ENCODE measurements around the gene DACT2. TPM values are rescaled to one million over a fixed set of nuclear protein-coding genes. Genes with fewer than 3 reads are reported as not detected.

DACT2 gene
- total RNA-seq, 1 experiment from 2014 or later, result not detected

DNA sequence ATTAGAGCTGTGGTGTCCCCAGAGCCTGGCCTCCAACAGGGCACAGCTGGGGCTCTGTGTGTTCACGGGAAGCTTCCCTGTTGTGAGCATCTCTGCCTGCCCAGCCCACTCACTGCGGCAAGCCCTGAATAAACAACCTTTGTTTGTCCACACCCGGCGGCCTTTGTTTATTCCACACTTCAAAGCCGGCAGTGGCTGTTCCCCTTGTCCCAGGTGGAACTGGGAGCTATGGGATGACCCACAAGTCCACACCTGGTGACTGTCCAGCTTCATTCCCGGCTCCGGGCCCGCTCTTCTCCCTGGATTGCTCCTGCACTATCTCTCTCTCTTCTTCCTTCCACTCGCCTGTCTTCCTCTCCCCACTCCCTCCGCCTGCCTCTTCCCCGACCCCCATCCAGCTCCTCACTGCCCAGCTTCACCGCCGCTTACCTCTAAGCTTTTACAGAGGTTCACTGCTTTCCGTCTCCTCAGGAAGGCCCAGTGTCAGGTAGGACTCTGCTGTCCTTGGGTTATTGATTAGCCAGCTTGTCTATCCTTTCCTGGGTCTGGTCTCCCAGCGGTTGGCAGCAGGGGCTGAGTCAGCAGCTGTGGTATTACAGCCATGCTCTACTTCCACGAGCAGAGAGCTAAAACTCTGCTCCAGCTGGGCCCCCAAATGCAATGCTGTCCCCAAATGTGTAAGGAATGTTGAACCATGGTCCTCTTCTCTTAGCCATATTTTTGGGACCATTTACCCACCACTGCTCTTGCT is 17.8 kb downstream of the DACT2 start:
- POLR2A ChIA-PET, result interaction anchor here (1.1 kb wide), 1 partner anchor 13 kb away, joined by 3 read pairs; no protein-coding TSS in a partner anchor
- Histone ChIP-seq H2AFZ (ENCODE audit: low read depth, low read length, poor library complexity, severe bottlenecking) (no peak overlapping the region), H3K4me3 (replicated peaks in 1 of 2; ENCODE audit: low read depth in 1 of 2, low read length in 2 of 2) (no peak overlapping the region), H3K9me2 (ENCODE audit: insufficient read depth) (no peaks in the 10 kb centered on the region), H4K20me1 (ENCODE audit: insufficient read depth) (no peaks in the 10 kb centered on the region), H3K27me3 (ENCODE audit: insufficient read depth, low read length) (peaks cover 17% of the 10 kb centered on the region), H3K79me2 (ENCODE audit: insufficient read depth, low read length) (no peaks in the 10 kb centered on the region), H3K9me3 (ENCODE audit: control insufficient read depth in 1 of 2, insufficient read depth in 1 of 2, low read depth in 1 of 2, low read length in 2 of 2) (no peaks in the 10 kb centered on the region), H3K27ac (ENCODE audit: low read depth, low read length) (no peak overlapping the region), H3K4me2 (ENCODE audit: low read length) (no peak overlapping the region), H3K9ac (ENCODE audit: low read length) (no peak overlapping the region), H3K4me1 (ENCODE audit: control insufficient read depth in 1 of 2, insufficient read depth in 2 of 2, low read length in 2 of 2) (no peaks in the 10 kb centered on the region; a peak in 1 of 4 replicates), H3K36me3 (ENCODE audit: control insufficient read depth in 1 of 2, insufficient read depth in 2 of 2, low read length in 2 of 2) (no peaks in the 10 kb centered on the region)
- no peak for TF ChIP-seq CEBPB (IDR thresholded peaks at IDR 0.05; ENCODE audit: low read depth)
- no peak for TF ChIP-seq CBX3 (IDR thresholded peaks at IDR 0.05; ENCODE audit: low read depth)
- TF ChIP-seq, protein P1, sequence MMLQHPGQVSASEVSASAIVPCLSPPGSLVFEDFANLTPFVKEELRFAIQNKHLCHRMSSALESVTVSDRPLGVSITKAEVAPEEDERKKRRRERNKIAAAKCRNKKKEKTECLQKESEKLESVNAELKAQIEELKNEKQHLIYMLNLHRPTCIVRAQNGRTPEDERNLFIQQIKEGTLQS (IDR thresholded peaks at IDR 0.05), result no peak
- TF ChIP-seq FOSL1 (IDR thresholded peaks at IDR 0.05; ENCODE audit: low read depth), result no peak
- no peak for TF ChIP-seq EZH2phosphoT487 (IDR thresholded peaks at IDR 0.05; ENCODE audit: borderline replicate concordance)
- TF ChIP-seq TCF7L2 (IDR thresholded peaks at IDR 0.05; ENCODE audit: borderline replicate concordance, extremely low read depth, insufficient read depth, insufficient read length), result no peak
- TF ChIP-seq EGR1 (IDR thresholded peaks at IDR 0.05; ENCODE audit: low read depth), result no peak
- no peak for TF ChIP-seq ELF1 (IDR thresholded peaks at IDR 0.05; ENCODE audit: borderline replicate concordance, low read depth)
- TF ChIP-seq YY1 (IDR thresholded peaks at IDR 0.05; ENCODE audit: extremely low read depth, insufficient replicate concordance, low read depth, low read length), result no peak
- no peak for TF ChIP-seq ZFX (IDR thresholded peaks at IDR 0.05)
- TF ChIP-seq, protein P2, sequence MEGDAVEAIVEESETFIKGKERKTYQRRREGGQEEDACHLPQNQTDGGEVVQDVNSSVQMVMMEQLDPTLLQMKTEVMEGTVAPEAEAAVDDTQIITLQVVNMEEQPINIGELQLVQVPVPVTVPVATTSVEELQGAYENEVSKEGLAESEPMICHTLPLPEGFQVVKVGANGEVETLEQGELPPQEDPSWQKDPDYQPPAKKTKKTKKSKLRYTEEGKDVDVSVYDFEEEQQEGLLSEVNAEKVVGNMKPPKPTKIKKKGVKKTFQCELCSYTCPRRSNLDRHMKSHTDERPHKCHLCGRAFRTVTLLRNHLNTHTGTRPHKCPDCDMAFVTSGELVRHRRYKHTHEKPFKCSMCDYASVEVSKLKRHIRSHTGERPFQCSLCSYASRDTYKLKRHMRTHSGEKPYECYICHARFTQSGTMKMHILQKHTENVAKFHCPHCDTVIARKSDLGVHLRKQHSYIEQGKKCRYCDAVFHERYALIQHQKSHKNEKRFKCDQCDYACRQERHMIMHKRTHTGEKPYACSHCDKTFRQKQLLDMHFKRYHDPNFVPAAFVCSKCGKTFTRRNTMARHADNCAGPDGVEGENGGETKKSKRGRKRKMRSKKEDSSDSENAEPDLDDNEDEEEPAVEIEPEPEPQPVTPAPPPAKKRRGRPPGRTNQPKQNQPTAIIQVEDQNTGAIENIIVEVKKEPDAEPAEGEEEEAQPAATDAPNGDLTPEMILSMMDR (IDR thresholded peaks at IDR 0.05 in 2 of 3, conservative IDR thresholded peaks at IDR 0.05 in 1 of 3; ENCODE audit: borderline replicate concordance in 1 of 3, insufficient read depth in 1 of 3, low read depth in 2 of 3, low read length in 2 of 3), result no peak
- no peak for TF ChIP-seq EZH2 (IDR thresholded peaks at IDR 0.05)
- no peak for TF ChIP-seq MAX (IDR thresholded peaks at IDR 0.05)
- TF ChIP-seq SP1 (IDR thresholded peaks at IDR 0.05; ENCODE audit: low read depth), result no peak
- no peak for TF ChIP-seq SIN3A (IDR thresholded peaks at IDR 0.05; ENCODE audit: low read depth)
- no peak for TF ChIP-seq RAD21 (IDR thresholded peaks at IDR 0.05; ENCODE audit: low read depth)
- no peak for DNase-seq (ENCODE audit: low read depth, low spot score)
- BruUV-seq (replicated peaks), result no TSS peak
- RAD21 ChIA-PET (ENCODE audit: low non-redundant PET in 1 of 2, low total read pairs in 2 of 2, uncharacterized antibody in 2 of 2, unreplicated experiment in 2 of 2), result no interaction called here
- intact Hi-C loops (cut with micrococcal nuclease), result no loop called here
- CTCF ChIA-PET, result no interaction called here
- no peak for ATAC-seq

Measured in HCT116 (cell line).